H1 (cell line): ENCODE results near the gene LRRC61.

Experiments
- CTCF ChIP-seq, 3 experiments: IDR thresholded peaks; 1 replicate in 2 of 3; 2 replicates in 1 of 3; pipeline versions ENCODE4 v1.5.1 to v1.6.1; 2011; ENCODE audit warnings: low read length in 3 of 3, mild to moderate bottlenecking in 3 of 3, inconsistent platforms in 2 of 3, low read depth in 1 of 3, moderate library complexity in 1 of 3; ENCODE audit not compliant: insufficient read depth in 1 of 3; ENCODE audit errors: control extremely low read depth in 1 of 3
- EZH2 ChIP-seq: fragments of 200-600 bp; sonication (generic); IDR thresholded peaks from 2 replicates; pipeline ENCODE4 v1.7.1; 2012; ENCODE audit warnings: low read depth, mild to moderate bottlenecking, moderate library complexity, low read length, inconsistent platforms; ENCODE audit not compliant: severe bottlenecking
- JUND ChIP-seq: IDR thresholded peaks from 2 replicates; pipeline ENCODE4 v1.6.1; 2011; ENCODE audit warnings: mild to moderate bottlenecking, improper control_type of control experiment, low read length
- NANOG ChIP-seq: IDR thresholded peaks from 2 replicates; pipeline ENCODE4 v1.6.1; 2011; ENCODE audit warnings: low read length, low read depth, mild to moderate bottlenecking, inconsistent platforms; ENCODE audit not compliant: insufficient read depth, poor library complexity, severe bottlenecking
- POLR2AphosphoS5 ChIP-seq: IDR thresholded peaks from 2 replicates; pipeline ENCODE4 v1.6.1; 2011; ENCODE audit warnings: low read depth, low read length
- RAD21 ChIP-seq, 2 experiments: IDR thresholded peaks in 1 of 2; conservative IDR thresholded peaks in 1 of 2; 2 replicates each; pipeline ENCODE4 v1.6.1; 2011; ENCODE audit warnings: low read depth in 2 of 2, low read length in 2 of 2, improper control_type of control experiment in 1 of 2, inconsistent platforms in 1 of 2, mild to moderate bottlenecking in 1 of 2, moderate library complexity in 1 of 2
- RXRA ChIP-seq: IDR thresholded peaks from 2 replicates; pipeline ENCODE4 v1.6.1; 2011; ENCODE audit warnings: low read depth, mild to moderate bottlenecking, low read length, moderate library complexity; ENCODE audit not compliant: insufficient read depth
- ZNF274 ChIP-seq: IDR thresholded peaks from 2 replicates; pipeline ENCODE4 v1.7.0; 2012; ENCODE audit warnings: low read length, borderline replicate concordance; ENCODE audit errors: extremely low read depth

GRCh38 chr7:150335108-150335773 lies 12.1 kb downstream of the LRRC61 start:
- TF ChIP-seq EZH2: no peak
- no peak for TF ChIP-seq RXRA
- TF ChIP-seq CTCF (IDR thresholded peaks at IDR 0.05; ENCODE audit: control extremely low read depth in 1 of 3, insufficient read depth in 1 of 3, low read depth in 1 of 3, low read length in 3 of 3): no peak
- no peak for TF ChIP-seq ZNF274
- TF ChIP-seq RAD21 (IDR thresholded peaks at IDR 0.05 in 1 of 2, conservative IDR thresholded peaks at IDR 0.05 in 1 of 2; ENCODE audit: low read depth in 2 of 2, low read length in 2 of 2): no peak
- TF ChIP-seq POLR2AphosphoS5: no peak
- peak; percentile 88 for TF ChIP-seq JUND
- no peak for TF ChIP-seq NANOG
